Naive thymus-derived CD4-positive, alpha-beta T cell (primary cell): ENCODE measurements around the gene NCSTN. TPM values are rescaled to one million over a fixed set of nuclear protein-coding genes. Genes with fewer than 3 reads are reported as not detected.

ENCODE experiments used
- ATAC-seq: fragments of 150-1000 bp; cut with Tn5 transposase; 2 replicates; pipeline ENCODE4 v1.10.0; 2021; ENCODE audit warnings: mild to moderate bottlenecking, moderate library complexity
- CTCF ChIA-PET: fragments of 350-600 bp; sonication (Branson Sonifier 250); formaldehyde crosslinking; loops from one replicate; lab custom pipeline; 2021; ENCODE audit warnings: antibody characterized with exemption; lab: Charles Lee
- POLR2A ChIA-PET: fragments of 350-600 bp; sonication (Branson Sonifier 250); formaldehyde crosslinking; loops from one replicate; lab custom pipeline; 2021; ENCODE audit warnings: antibody characterized with exemption, inconsistent platforms; lab: Charles Lee
- DNase-seq, 9 donors: peaks; one replicate each; pipeline versions ENCODE4 v3.0.0 to v3.0.0-alpha.2; 2020 to 2022; ENCODE audit warnings: mixed read lengths in 1 of 9
- H3K27ac ChIP-seq: one replicate; pipeline ENCODE4 v1.7.0; 2013; ENCODE audit warnings: mild to moderate bottlenecking, low read depth, low read length, moderate library complexity
- H3K27me3 ChIP-seq, 2 donors: one replicate each; pipeline ENCODE4 v1.7.0; 2013; ENCODE audit warnings: low read length in 2 of 2, mild to moderate bottlenecking in 2 of 2, moderate library complexity in 2 of 2; ENCODE audit not compliant: control insufficient read depth in 2 of 2, insufficient read depth in 2 of 2
- H3K36me3 ChIP-seq, 3 experiments: 1 replicate in 2 of 3; 2 replicates in 1 of 3; pipeline ENCODE4 v1.7.0; 2013; ENCODE audit warnings: low read length in 3 of 3, mild to moderate bottlenecking in 3 of 3, moderate library complexity in 1 of 3; ENCODE audit not compliant: insufficient read depth in 3 of 3, control insufficient read depth in 2 of 3
- H3K4me1 ChIP-seq, 2 donors: one replicate each; pipeline ENCODE4 v1.7.0; 2013; ENCODE audit warnings: low read length in 2 of 2, mild to moderate bottlenecking in 2 of 2, moderate library complexity in 1 of 2; ENCODE audit not compliant: control insufficient read depth in 2 of 2, insufficient read depth in 2 of 2
- H3K4me3 ChIP-seq: 2 replicates; pipeline ENCODE4 v1.7.0; 2013; ENCODE audit warnings: mild to moderate bottlenecking, low read length
- H3K9me3 ChIP-seq, 3 experiments: 1 replicate in 2 of 3; 2 replicates in 1 of 3; pipeline ENCODE4 v1.7.0; 2013; ENCODE audit warnings: low read length in 3 of 3; ENCODE audit not compliant: control insufficient read depth in 2 of 3
- H3K27ac Mint-ChIP-seq, 9 donors: one replicate each; pipeline ENCODE4 v1.8.0; 2020 to 2022; ENCODE audit warnings: mixed read lengths in 9 of 9, mild to moderate bottlenecking in 8 of 9, moderate library complexity in 5 of 9, inconsistent platforms in 2 of 9
- H3K27me3 Mint-ChIP-seq, 5 donors: one replicate each; pipeline ENCODE4 v1.8.0; 2021 to 2022; ENCODE audit warnings: mixed read lengths in 5 of 5, mild to moderate bottlenecking in 1 of 5
- H3K36me3 Mint-ChIP-seq, 5 donors: one replicate each; pipeline ENCODE4 v1.8.0; 2020 to 2022; ENCODE audit warnings: mixed read lengths in 5 of 5, mild to moderate bottlenecking in 3 of 5, inconsistent platforms in 1 of 5
- H3K4me1 Mint-ChIP-seq, 7 donors: one replicate each; pipeline ENCODE4 v1.8.0; 2020 to 2022; ENCODE audit warnings: mixed read lengths in 7 of 7, mild to moderate bottlenecking in 3 of 7, inconsistent platforms in 1 of 7
- H3K4me3 Mint-ChIP-seq, 10 donors: one replicate each; pipeline ENCODE4 v1.8.0; 2020 to 2022; ENCODE audit warnings: mild to moderate bottlenecking in 10 of 10, mixed read lengths in 10 of 10, moderate library complexity in 6 of 10, inconsistent platforms in 2 of 10
- H3K9me3 Mint-ChIP-seq, 11 donors: one replicate each; pipeline ENCODE4 v1.8.0; 2020 to 2022; ENCODE audit warnings: mixed read lengths in 11 of 11, mild to moderate bottlenecking in 4 of 11, inconsistent platforms in 1 of 11, moderate library complexity in 1 of 11
- intact Hi-C, 2 donors: fragments of 100-400 bp; cut with micrococcal nuclease; formaldehyde crosslinking; loops; one replicate each; pipeline ENCODE4 v1.15.1; 2023
- polyA plus RNA-seq, 2 donors: library from polyadenylated mRNA; unstranded; fragments of 300-500 nt; fragmentation: Illumina TruSeq; gene quantifications; one replicate each; pipeline ENCODE4 v1.2.3, GENCODE V29; 2021
- total RNA-seq, 6 experiments: library from RNA in 5 of 6; stranded (reverse) in 5 of 6; gene quantifications; 1 replicate in 5 of 6; 2 replicates in 1 of 6; pipeline ENCODE4 v1.2.3 and lab custom pipeline; 2021 to 2026

Gene NCSTN
- total and polyA plus RNA-seq, 7 experiments from 2014 or later: 68.4 to 91.1 (median 73.5) TPM

DNA sequence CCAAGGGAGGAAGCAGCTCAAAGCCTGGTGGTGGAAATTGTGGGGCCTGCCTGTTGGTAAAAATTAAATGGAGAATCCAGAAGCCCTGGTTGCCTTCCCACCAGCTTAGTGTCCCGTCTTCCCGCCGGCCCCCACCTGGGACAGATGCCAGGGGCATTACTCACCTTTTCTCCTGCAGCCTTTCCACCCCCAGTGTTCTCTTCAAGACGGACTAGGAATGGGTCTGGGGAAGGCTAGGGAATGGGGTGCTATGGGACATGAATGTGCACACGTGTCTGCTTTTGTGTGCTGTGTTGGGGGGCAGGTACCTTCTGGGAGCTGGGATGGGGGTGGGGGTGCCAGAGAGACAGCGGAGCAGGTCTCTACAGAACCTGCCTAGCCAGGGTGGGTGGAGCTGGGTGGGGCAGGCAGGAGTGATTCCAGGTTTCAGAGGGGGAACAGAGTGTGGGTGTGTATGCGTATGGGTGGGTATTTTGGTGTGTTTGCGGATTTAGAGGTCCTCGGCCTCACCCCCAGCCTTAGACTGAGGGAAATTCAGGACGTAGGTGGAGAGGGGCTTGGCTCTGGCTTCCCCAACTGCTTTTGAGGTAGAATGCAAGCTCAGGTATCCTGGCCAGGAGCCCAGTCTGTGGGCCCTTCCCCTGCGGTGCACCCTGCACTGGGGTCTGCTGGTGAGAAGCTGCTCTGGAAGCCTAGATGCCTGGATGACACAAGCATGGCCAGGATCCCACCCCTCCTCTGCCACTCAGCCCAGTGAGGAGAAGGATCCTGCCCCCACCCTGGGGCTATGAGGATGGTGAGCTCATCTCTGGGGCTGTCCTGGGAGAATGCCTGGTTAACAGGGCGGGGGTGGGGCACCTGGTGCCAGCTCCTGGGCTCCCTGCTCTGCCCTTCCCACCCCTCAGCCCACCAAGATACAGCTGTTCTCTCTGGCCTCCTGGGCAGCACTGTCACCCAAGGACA, 64.9 kb downstream of the NCSTN start:
- POLR2A ChIA-PET: interaction anchor here (1.2 kb wide), 1 partner anchor 16 kb away, joined by 3 read pairs; no protein-coding TSS in a partner anchor
- Mint-ChIP-seq H3K27ac (no peak overlapping the region), H3K9me3 (no peaks in the 10 kb centered on the region), H3K4me3 (no peak overlapping the region), H3K4me1 (peaks cover 0 to 2% (median 0%) of the 10 kb centered on the region in 7 donors), H3K27me3 (peaks cover 0 to 21% (median 0%) of the 10 kb centered on the region in 5 donors), H3K36me3 (no peaks in the 10 kb centered on the region)
- Histone ChIP-seq H3K27me3 (no peaks in the 10 kb centered on the region), H3K36me3 (no peaks in the 10 kb centered on the region), H3K4me3 (no peak overlapping the region), H3K9me3 (no peaks in the 10 kb centered on the region), H3K4me1 (no peaks in the 10 kb centered on the region), H3K27ac (no peak overlapping the region)
- ATAC-seq (no peak), DNase-seq (no peak)
- CTCF ChIA-PET: interaction anchor here (0.6 kb wide), 1 partner anchor 307 kb away, joined by 3 read pairs; no protein-coding TSS in a partner anchor
- intact Hi-C loops: no loop called here

Other genes starting within 250 kb of the NCSTN start
- 10 to 100 TPM; 31.9 to 68.7 (median 44.8) TPM for gene IGSF8, start 244.8 kb upstream of the NCSTN start, total RNA-seq
- gene IGSF8, start 244.8 kb upstream of the NCSTN start, polyA plus RNA-seq: 10 to 100 TPM; 38.6 to 60.9 TPM
- gene ATP1A2, start 227.6 kb upstream of the NCSTN start, total RNA-seq: not detected
- not detected for gene ATP1A2, start 227.6 kb upstream of the NCSTN start, polyA plus RNA-seq
- under 1 TPM in 1 of 5 experiments, not detected in 4; 0.71 TPM for gene ATP1A4, start 191.8 kb upstream of the NCSTN start, total RNA-seq
- not detected for gene ATP1A4, start 191.8 kb upstream of the NCSTN start, polyA plus RNA-seq
- 1 to 10 TPM in 1 of 5 experiments, not detected in 4; 1.1 TPM for gene CASQ1, start 152.8 kb upstream of the NCSTN start, total RNA-seq
- not detected for gene CASQ1, start 152.8 kb upstream of the NCSTN start, polyA plus RNA-seq
- 10 to 100 TPM; 11.5 to 38.6 (median 13.4) TPM for gene PEA15, start 138.0 kb upstream of the NCSTN start, total RNA-seq
- gene PEA15, start 138.0 kb upstream of the NCSTN start, polyA plus RNA-seq: 1 to 10 TPM; 4.7 TPM
- gene DCAF8, start 80.8 kb upstream of the NCSTN start, total RNA-seq: 100 to 1,000 TPM; 115 to 226 (median 176) TPM
- 10 to 100 TPM; 45.6 to 49.8 TPM for gene DCAF8, start 80.8 kb upstream of the NCSTN start, polyA plus RNA-seq
- 10 to 100 TPM; 37.9 to 66.1 (median 49.2) TPM for gene PEX19, start 58.2 kb upstream of the NCSTN start, total RNA-seq
- gene PEX19, start 58.2 kb upstream of the NCSTN start, polyA plus RNA-seq: 10 to 100 TPM; 55.6 to 56.4 TPM
- 100 to 1,000 TPM; 104 to 151 (median 118) TPM for gene COPA, start 133 bp upstream of the NCSTN start, total RNA-seq
- 100 to 1,000 TPM; 101 to 156 TPM for gene COPA, start 133 bp upstream of the NCSTN start, polyA plus RNA-seq
- gene NHLH1, start 23.7 kb downstream of the NCSTN start, total RNA-seq: under 1 TPM; 0.11 to 0.58 (median 0.42) TPM
- not detected for gene NHLH1, start 23.7 kb downstream of the NCSTN start, polyA plus RNA-seq
- gene VANGL2, start 57.2 kb downstream of the NCSTN start, total RNA-seq: under 1 TPM in 2 of 5 experiments, not detected in 3; 0.05 to 0.13 TPM
- gene VANGL2, start 57.2 kb downstream of the NCSTN start, polyA plus RNA-seq: not detected
- gene SLAMF6, start 179.9 kb downstream of the NCSTN start, total RNA-seq: 10 to 100 TPM; 17.8 to 48.5 (median 40.5) TPM
- gene SLAMF6, start 179.9 kb downstream of the NCSTN start, polyA plus RNA-seq: 10 to 100 TPM; 61.1 to 62.6 TPM
- gene CD84, start 236.1 kb downstream of the NCSTN start, total RNA-seq: 10 to 100 TPM; 25.1 to 40.7 (median 32.3) TPM
- 10 to 100 TPM in 1 of 2 donors, 1 to 10 TPM in 1; 7.4 to 11.3 TPM for gene CD84, start 236.1 kb downstream of the NCSTN start, polyA plus RNA-seq